ENCODE data around the gene PAX3.

PAX3 gene

DNA sequence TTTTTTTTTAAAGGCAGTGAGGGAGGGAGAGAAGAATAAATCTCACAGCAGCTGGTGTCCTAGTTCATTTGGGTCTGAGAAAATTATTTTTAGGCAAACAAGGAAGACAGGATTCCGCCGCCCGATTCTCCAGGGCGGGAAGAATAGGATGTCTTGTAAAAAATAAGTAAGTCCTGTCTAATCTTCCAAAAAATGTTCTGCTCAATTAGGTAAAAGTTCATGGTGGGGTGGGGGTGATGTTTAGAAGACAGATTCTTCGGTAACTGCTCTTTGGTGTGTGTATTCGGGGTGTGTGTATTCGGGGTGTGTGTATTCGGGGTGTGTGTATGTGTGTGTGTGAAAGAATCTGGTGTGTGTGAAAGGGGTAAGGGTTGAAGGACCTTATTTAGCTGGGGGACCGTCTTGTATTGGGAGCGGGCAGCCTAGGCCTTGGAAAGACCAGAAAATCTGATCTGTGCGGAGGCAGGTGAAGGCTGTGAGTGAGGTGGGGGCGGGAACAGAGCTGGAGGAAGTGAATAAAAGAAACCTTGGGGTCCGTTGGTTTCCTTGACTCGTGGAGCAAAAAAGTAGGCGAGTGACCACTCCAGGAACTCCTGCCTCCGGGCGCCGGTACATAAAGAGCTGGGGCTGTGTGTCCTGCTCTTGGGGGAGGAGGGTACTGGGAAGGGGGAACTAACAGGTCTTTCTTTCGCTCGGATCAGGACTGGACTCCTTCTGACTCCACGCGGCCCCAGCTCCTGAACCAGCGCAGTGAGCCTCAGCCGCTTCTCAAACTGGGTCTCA is 4.4 kb upstream of the PAX3 start:
- H3K27ac ChIP-seq (ENCODE audit: low read length) = no peak overlapping the region
- H3K4me3 ChIP-seq (ENCODE audit: low read length) = no peak overlapping the region
- no peaks in the 10 kb centered on the region for H3K36me3 ChIP-seq (replicated peaks; ENCODE audit: low read depth, low read length)
- H4K20me1 ChIP-seq (ENCODE audit: insufficient read depth, low read length) = no peaks in the 10 kb centered on the region
- no peaks in the 10 kb centered on the region for H3K27me3 ChIP-seq (ENCODE audit: low read depth, low read length)
- H3K4me1 ChIP-seq (ENCODE audit: low read length) = no peaks in the 10 kb centered on the region
- no peak overlapping the region for H3K4me2 ChIP-seq (ENCODE audit: low read length)
- no peaks in the 10 kb centered on the region for H3K9me3 ChIP-seq (ENCODE audit: insufficient read depth, low read length)
- H3K79me2 ChIP-seq (ENCODE audit: low read length) = no peaks in the 10 kb centered on the region
- no peak overlapping the region for H3K9ac ChIP-seq (ENCODE audit: low read length)
- H2AFZ ChIP-seq (ENCODE audit: low read depth, low read length) = no peak overlapping the region
- TF ChIP-seq EZH2phosphoT487 (IDR thresholded peaks at IDR 0.05; ENCODE audit: low read depth) = no peak
- TF ChIP-seq, protein P1, sequence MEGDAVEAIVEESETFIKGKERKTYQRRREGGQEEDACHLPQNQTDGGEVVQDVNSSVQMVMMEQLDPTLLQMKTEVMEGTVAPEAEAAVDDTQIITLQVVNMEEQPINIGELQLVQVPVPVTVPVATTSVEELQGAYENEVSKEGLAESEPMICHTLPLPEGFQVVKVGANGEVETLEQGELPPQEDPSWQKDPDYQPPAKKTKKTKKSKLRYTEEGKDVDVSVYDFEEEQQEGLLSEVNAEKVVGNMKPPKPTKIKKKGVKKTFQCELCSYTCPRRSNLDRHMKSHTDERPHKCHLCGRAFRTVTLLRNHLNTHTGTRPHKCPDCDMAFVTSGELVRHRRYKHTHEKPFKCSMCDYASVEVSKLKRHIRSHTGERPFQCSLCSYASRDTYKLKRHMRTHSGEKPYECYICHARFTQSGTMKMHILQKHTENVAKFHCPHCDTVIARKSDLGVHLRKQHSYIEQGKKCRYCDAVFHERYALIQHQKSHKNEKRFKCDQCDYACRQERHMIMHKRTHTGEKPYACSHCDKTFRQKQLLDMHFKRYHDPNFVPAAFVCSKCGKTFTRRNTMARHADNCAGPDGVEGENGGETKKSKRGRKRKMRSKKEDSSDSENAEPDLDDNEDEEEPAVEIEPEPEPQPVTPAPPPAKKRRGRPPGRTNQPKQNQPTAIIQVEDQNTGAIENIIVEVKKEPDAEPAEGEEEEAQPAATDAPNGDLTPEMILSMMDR (IDR thresholded peaks at IDR 0.05; ENCODE audit: low read depth, low read length) = no peak

DNA sequence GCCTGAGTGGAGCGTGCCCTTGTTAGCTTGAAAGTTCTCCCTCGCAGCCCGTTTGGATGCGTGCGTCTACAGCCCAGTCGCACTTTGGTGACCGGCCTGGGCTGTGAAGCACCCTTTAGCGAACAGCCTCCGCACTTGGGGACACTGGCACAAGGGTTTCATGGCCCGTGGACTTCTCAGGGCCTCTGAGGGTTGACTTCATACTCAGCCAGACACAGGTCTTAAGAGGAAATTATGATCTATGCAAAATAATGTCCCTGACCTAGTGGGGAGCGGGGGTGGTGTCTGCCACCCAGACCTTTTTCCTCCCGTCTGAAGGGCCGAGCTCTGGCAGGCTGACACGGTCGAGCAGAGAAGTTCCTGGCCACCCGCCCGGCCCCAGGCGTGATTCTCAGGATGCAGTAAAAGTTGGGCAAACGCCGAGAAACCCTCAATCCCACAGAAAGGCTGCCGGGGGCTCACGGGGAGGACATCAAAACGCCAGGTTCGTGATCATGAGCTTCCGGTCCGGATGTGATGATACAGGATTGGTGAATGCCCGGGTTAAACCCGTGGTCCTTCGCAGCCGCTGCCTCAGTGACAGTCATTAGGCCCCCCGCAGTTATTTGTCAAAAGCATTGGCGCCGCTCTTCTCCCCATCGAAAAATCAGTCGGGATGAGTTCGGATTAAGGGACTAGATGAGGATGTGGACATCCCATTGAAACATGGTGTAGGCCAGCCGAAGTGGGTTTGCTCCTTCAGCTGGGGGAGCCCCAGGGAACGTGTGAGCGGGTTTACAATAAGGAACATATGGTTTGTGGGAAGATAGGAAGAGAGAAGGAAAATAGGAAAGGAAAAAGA is 3.6 kb upstream of the PAX3 start:
- TF ChIP-seq, protein P1 (IDR thresholded peaks at IDR 0.05; ENCODE audit: low read depth, low read length) = no peak
- TF ChIP-seq EZH2phosphoT487 (IDR thresholded peaks at IDR 0.05; ENCODE audit: low read depth) = no peak
- H3K4me2 ChIP-seq (ENCODE audit: low read length) = no peak overlapping the region
- no peaks in the 10 kb centered on the region for H3K79me2 ChIP-seq (ENCODE audit: low read length)
- no peaks in the 10 kb centered on the region for H3K36me3 ChIP-seq (replicated peaks; ENCODE audit: low read depth, low read length)
- no peaks in the 10 kb centered on the region for H3K4me1 ChIP-seq (ENCODE audit: low read length)
- H4K20me1 ChIP-seq (ENCODE audit: insufficient read depth, low read length) = no peaks in the 10 kb centered on the region
- H3K9me3 ChIP-seq (ENCODE audit: insufficient read depth, low read length) = no peaks in the 10 kb centered on the region
- H3K27me3 ChIP-seq (ENCODE audit: low read depth, low read length) = no peaks in the 10 kb centered on the region
- H3K9ac ChIP-seq (ENCODE audit: low read length) = no peak overlapping the region
- H2AFZ ChIP-seq (ENCODE audit: low read depth, low read length) = no peak overlapping the region
- H3K4me3 ChIP-seq (ENCODE audit: low read length) = no peak overlapping the region
- no peak overlapping the region for H3K27ac ChIP-seq (ENCODE audit: low read length)

DNA sequence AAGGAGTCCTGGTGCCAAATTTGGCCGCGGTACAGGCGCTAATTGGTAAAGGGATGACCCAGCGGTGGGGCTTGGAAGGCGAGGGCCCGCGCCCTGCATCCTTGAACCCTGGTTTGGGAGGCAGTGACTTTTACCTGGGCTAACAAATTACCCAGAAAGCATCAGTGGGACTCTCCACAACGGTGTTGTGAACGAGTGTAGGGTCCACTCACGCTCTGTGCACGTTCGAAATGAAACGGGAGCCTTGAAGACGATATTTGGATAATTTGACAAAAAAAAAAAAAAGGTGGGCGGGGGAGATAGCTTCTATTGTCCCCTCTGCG is 3.0 kb upstream of the PAX3 start:
- Histone ChIP-seq H3K27me3 (ENCODE audit: low read depth, low read length) (no peaks in the 10 kb centered on the region), H4K20me1 (ENCODE audit: insufficient read depth, low read length) (no peaks in the 10 kb centered on the region), H2AFZ (ENCODE audit: low read depth, low read length) (no peak overlapping the region), H3K9ac (ENCODE audit: low read length) (no peak overlapping the region), H3K36me3 (replicated peaks; ENCODE audit: low read depth, low read length) (no peaks in the 10 kb centered on the region), H3K4me1 (ENCODE audit: low read length) (no peaks in the 10 kb centered on the region), H3K4me2 (ENCODE audit: low read length) (no peak overlapping the region), H3K79me2 (ENCODE audit: low read length) (no peaks in the 10 kb centered on the region), H3K9me3 (ENCODE audit: insufficient read depth, low read length) (no peaks in the 10 kb centered on the region), H3K27ac (ENCODE audit: low read length) (no peak overlapping the region), H3K4me3 (ENCODE audit: low read length) (no peak overlapping the region)
- TF ChIP-seq, protein P1 (IDR thresholded peaks at IDR 0.05; ENCODE audit: low read depth, low read length) = no peak
- no peak for TF ChIP-seq EZH2phosphoT487 (IDR thresholded peaks at IDR 0.05; ENCODE audit: low read depth)

DNA sequence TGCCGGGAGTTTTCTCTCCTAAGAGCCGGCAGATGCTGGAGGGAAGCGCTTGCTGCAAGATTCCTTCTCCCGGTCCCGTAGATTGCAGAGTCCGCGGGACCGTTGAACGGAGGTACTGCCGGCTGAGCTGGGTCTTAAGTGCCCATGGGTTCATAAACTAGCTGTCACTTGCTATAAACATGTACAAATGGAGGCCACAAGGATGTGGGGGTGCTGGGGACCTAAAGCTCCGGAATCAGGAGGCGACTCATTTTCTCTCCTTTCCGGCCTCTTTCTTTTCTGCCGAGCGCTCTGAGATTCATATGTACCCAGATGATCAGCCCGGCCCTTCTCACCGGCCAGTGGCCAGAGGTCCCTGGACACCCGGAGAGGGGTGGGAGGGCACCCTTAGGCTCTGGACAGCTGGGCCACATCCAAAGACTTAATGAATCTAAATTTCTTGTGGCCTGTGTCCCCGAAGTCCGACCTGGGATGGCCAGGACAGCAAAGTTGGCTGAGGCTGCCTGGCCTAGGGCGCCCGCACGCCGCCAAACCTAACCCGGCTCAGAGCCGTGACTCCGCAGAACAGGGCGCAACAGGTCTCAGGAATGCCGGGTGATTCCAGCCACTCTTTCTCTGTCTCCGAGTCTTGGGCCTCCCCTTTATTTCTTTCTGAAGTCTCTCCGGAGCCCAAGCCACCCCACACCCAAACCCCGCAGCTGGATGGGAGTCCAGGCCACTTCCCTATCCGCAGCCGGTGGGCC is 2.4 kb upstream of the PAX3 start:
- Histone ChIP-seq H3K4me1 (ENCODE audit: low read length) (no peaks in the 10 kb centered on the region), H3K9ac (ENCODE audit: low read length) (no peak overlapping the region), H3K4me2 (ENCODE audit: low read length) (no peak overlapping the region), H4K20me1 (ENCODE audit: insufficient read depth, low read length) (no peaks in the 10 kb centered on the region), H3K27ac (ENCODE audit: low read length) (no peak overlapping the region), H2AFZ (ENCODE audit: low read depth, low read length) (no peak overlapping the region), H3K27me3 (ENCODE audit: low read depth, low read length) (no peaks in the 10 kb centered on the region), H3K79me2 (ENCODE audit: low read length) (no peaks in the 10 kb centered on the region), H3K9me3 (ENCODE audit: insufficient read depth, low read length) (no peaks in the 10 kb centered on the region), H3K36me3 (replicated peaks; ENCODE audit: low read depth, low read length) (no peaks in the 10 kb centered on the region), H3K4me3 (ENCODE audit: low read length) (no peak overlapping the region)
- TF ChIP-seq EZH2phosphoT487 (IDR thresholded peaks at IDR 0.05; ENCODE audit: low read depth) = no peak
- TF ChIP-seq, protein P1 (IDR thresholded peaks at IDR 0.05; ENCODE audit: low read depth, low read length) = no peak

Measured in OCI-LY3 (cell line).